HepG2 (cell line): Measurements from ENCODE around the gene FOXK2. TPM values are rescaled to one million over a fixed set of nuclear protein-coding genes. Genes with fewer than 3 reads are reported as not detected.

Experiments
- ATAC-seq: fragments of 200-7000 bp; cut with Tn5 transposase; 3 replicates; pipeline ENCODE4 v1.9.1; 2020; ENCODE audit warnings: mild to moderate bottlenecking, moderate library complexity
- BruUV-seq: library from RNA; stranded (reverse); fragments of 400-500 nt; replicated peaks from 2 replicates; lab custom pipeline; 2021; lab: Mats Ljungman, UMichigan
- CTCF ChIA-PET: fragments of 300-600 bp; formaldehyde crosslinking; extraction: SDS; loops from one replicate; lab custom pipeline; 2021; ENCODE audit warnings: low total read pairs, inconsistent platforms, low intra/inter-chr PET ratio; lab: Yijun Ruan, JAX
- POLR2A ChIA-PET: fragments of 350-600 bp; sonication (Branson Sonifier 250); formaldehyde crosslinking; loops from one replicate; lab custom pipeline; 2020; ENCODE audit warnings: antibody characterized with exemption, inconsistent platforms; lab: Yijun Ruan, JAX
- DNase-seq: peaks from one replicate; pipeline ENCODE4 v3.0.0-alpha.2; 2015; ENCODE audit warnings: low spot score
- FAIRE-seq: peaks from 3 replicates; lab custom pipeline; 2011; peaks lifted over from hg19 to GRCh38; lab: Jason Lieb, UNC
- H2AFZ ChIP-seq: one replicate; pipeline ENCODE4 v1.6.1; 2011; ENCODE audit warnings: low read length, inconsistent platforms
- H3K27ac ChIP-seq: fragments of 300-600 bp; 3 replicates; pipeline ENCODE4 v1.8.0; 2011; ENCODE audit warnings: mixed run types, mild to moderate bottlenecking, mixed read lengths, low read length, inconsistent platforms; ENCODE audit not compliant: insufficient read depth; ENCODE audit errors: extremely low read length
- H3K27me3 ChIP-seq, 2 experiments: fragments of 200-600 bp in 1 of 2; 2 replicates in 1 of 2; 3 replicates in 1 of 2; pipeline versions ENCODE4 v1.6.0 to v1.8.0; 2011; ENCODE audit warnings: low read length in 2 of 2, mild to moderate bottlenecking in 2 of 2, moderate library complexity in 2 of 2, inconsistent platforms in 1 of 2; ENCODE audit not compliant: insufficient read depth in 2 of 2, control insufficient read depth in 1 of 2
- H3K36me3 ChIP-seq, 2 experiments: fragments of 200-600 bp in 1 of 2; replicated peaks in 1 of 2; 2 replicates in 1 of 2; 3 replicates in 1 of 2; pipeline versions ENCODE4 v1.5.1 to v1.8.0; 2011; ENCODE audit warnings: low read length in 2 of 2, inconsistent platforms in 1 of 2; ENCODE audit not compliant: insufficient read depth in 2 of 2, control insufficient read depth in 1 of 2
- H3K4me1 ChIP-seq: 2 replicates; pipeline ENCODE4 v1.5.1; 2012; ENCODE audit warnings: low read length, inconsistent platforms; ENCODE audit not compliant: insufficient read depth
- H3K4me2 ChIP-seq: 2 replicates; pipeline ENCODE4 v1.6.0; 2011; ENCODE audit warnings: low read depth, low read length, inconsistent platforms
- H3K4me3 ChIP-seq, 3 experiments: fragments of 200-600 bp in 1 of 3; sonication (generic), shearing (Covaris generic) in 1 of 3; replicated peaks in 1 of 3; 2 replicates each; pipeline ENCODE4 v1.5.1; 2011 to 2016; ENCODE audit warnings: low read length in 3 of 3, inconsistent platforms in 2 of 3, low read depth in 2 of 3, mild to moderate bottlenecking in 2 of 3, control low read depth in 1 of 3, mixed read lengths in 1 of 3; ENCODE audit not compliant: insufficient read depth in 1 of 3
- H3K79me2 ChIP-seq: one replicate; pipeline ENCODE4 v1.6.1; 2011; ENCODE audit warnings: low read length, inconsistent platforms; ENCODE audit not compliant: insufficient read depth
- H3K9ac ChIP-seq: 2 replicates; pipeline ENCODE4 v1.6.0; 2011; ENCODE audit warnings: mild to moderate bottlenecking, low read depth, low read length, inconsistent platforms; ENCODE audit not compliant: insufficient read depth
- H3K9me3 ChIP-seq: 2 replicates; pipeline ENCODE4 v1.5.1; 2012; ENCODE audit warnings: mild to moderate bottlenecking, low read length
- H4K20me1 ChIP-seq: 2 replicates; pipeline ENCODE4 v1.6.0; 2011; ENCODE audit warnings: inconsistent platforms, mild to moderate bottlenecking, low read length, moderate library complexity; ENCODE audit not compliant: insufficient read depth
- ASH2L ChIP-seq: fragments of 300-600, 200-600 bp; sonication (generic); IDR thresholded peaks from 2 replicates; pipeline ENCODE4 v1.7.0; 2017; ENCODE audit warnings: low read depth, mild to moderate bottlenecking, moderate library complexity, mixed read lengths, low read length; ENCODE audit not compliant: insufficient read length
- FOSL1 ChIP-seq: sonication (generic); formaldehyde crosslinking; IDR thresholded peaks from 2 replicates; pipeline ENCODE4 v1.9.0; 2021; ENCODE audit warnings: missing genetic modification reagents, borderline replicate concordance
- FOXA3 ChIP-seq: IDR thresholded peaks from 2 replicates; pipeline ENCODE4 v1.6.1; 2016; ENCODE audit warnings: missing genetic modification reagents, missing compliant biosample characterization
- MAF1 ChIP-seq: sonication (generic); formaldehyde crosslinking; IDR thresholded peaks from 2 replicates; pipeline ENCODE4 v1.5.0; 2020; ENCODE audit warnings: missing genetic modification reagents, borderline replicate concordance
- MEIS2 ChIP-seq: sonication (generic); formaldehyde crosslinking; IDR thresholded peaks from 2 replicates; pipeline ENCODE4 v1.9.0; 2021; ENCODE audit warnings: mild to moderate bottlenecking, missing genetic modification reagents
- RARA ChIP-seq: IDR thresholded peaks from 2 replicates; pipeline ENCODE4 v1.6.1; 2016; ENCODE audit warnings: missing genetic modification reagents, missing compliant biosample characterization
- RBM22 ChIP-seq: fragments of 200-400 bp; formaldehyde crosslinking; optimal IDR thresholded peaks from 2 replicates; pipeline ENCODE3; 2017; ENCODE audit warnings: mild to moderate bottlenecking, low read length, moderate library complexity
- RFXAP ChIP-seq: sonication (generic); formaldehyde crosslinking; IDR thresholded peaks from 2 replicates; pipeline ENCODE4 v1.4.0; 2020; ENCODE audit warnings: missing genetic modification reagents, borderline replicate concordance
- ZBTB38 ChIP-seq: sonication (generic); formaldehyde crosslinking; IDR thresholded peaks from 2 replicates; pipeline ENCODE4 v1.5.1; 2020; ENCODE audit warnings: mild to moderate bottlenecking, missing genetic modification reagents
- ZNF343 ChIP-seq: sonication (generic); formaldehyde crosslinking; IDR thresholded peaks from 2 replicates; pipeline ENCODE4 v1.4.0; 2020; ENCODE audit warnings: mild to moderate bottlenecking, missing genetic modification reagents
- ZNF784 ChIP-seq: sonication (generic); formaldehyde crosslinking; IDR thresholded peaks from 2 replicates; pipeline ENCODE4 v1.5.1; 2020; ENCODE audit warnings: missing genetic modification reagents, mild to moderate bottlenecking, borderline replicate concordance
- ZNF790 ChIP-seq: sonication (generic); formaldehyde crosslinking; IDR thresholded peaks from 2 replicates; pipeline ENCODE4 v1.8.0; 2022; ENCODE audit warnings: missing genetic modification reagents, mild to moderate bottlenecking, borderline replicate concordance
- WGBS: methylation state at CpG from one replicate; pipeline ENCODE4 v1.1.6; 2017; ENCODE audit warnings: low lambda C conversion rate; 5-methylcytosine and 5-hydroxymethylcytosine counted together
- in situ Hi-C: cut with HindIII; loops from 2 replicates; pipeline ENCODE4 v1.10.0; 2017; ENCODE audit warnings: low pct_unique_long_range_greater_than_20kb; ENCODE audit not compliant: extremely low pct_ligation_motif_present
- intact Hi-C: fragments of 100-400 bp; cut with micrococcal nuclease; formaldehyde crosslinking; loops from one replicate; pipeline ENCODE4 v1.10.0; 2022; ENCODE audit not compliant: unreplicated experiment
- polyA plus RNA-seq, 8 experiments: library from polyadenylated mRNA; depleted of rRNA in 3 of 8; stranded (reverse) in 7 of 8; unstranded in 1 of 8; fragments of >200 nt; fragmentation: Illumina TruSeq in 4 of 8; extraction: Trizol in 4 of 8; gene quantifications; 2 replicates each; pipeline versions ENCODE4 v1.2.1 to v1.2.3, GENCODE V29; 2011 to 2016; ENCODE audit warnings: low read depth in 4 of 8, missing spikeins in 1 of 8, mixed read lengths in 1 of 8; ENCODE audit not compliant: insufficient read depth in 1 of 8
- total RNA-seq, 5 experiments: library from RNA; depleted of rRNA; stranded (reverse); fragments of >200 nt; fragmentation: Illumina TruSeq; extraction: Trizol; gene quantifications; 2 replicates each; pipeline ENCODE4 v1.2.3, GENCODE V29; 2016; ENCODE audit warnings: low read depth in 1 of 5

Gene FOXK2
- total and polyA plus RNA-seq, 2 of the 13 experiments (the other 11 are each of a cell fraction or from before 2014, with no cell fraction given) = 67.1 to 67.2 TPM

- intact Hi-C loops = no loop called here
- Histone ChIP-seq H3K9me3 (no peaks in the 10 kb centered on the region), H3K27ac (no peak overlapping the region), H4K20me1 (peaks cover 95% of the 10 kb centered on the region), H3K9ac (no peak overlapping the region), H3K4me1 (peaks cover 71% of the 10 kb centered on the region), H3K4me3 (no peak overlapping the region), H2AFZ (no peak overlapping the region), H3K36me3 (peaks cover 0 to 6% of the 10 kb centered on the region in 2 experiments; a peak in 1 of 5 replicates), H3K79me2 (peaks cover 96% of the 10 kb centered on the region)
- no TSS peak for BruUV-seq
- DNase-seq (no peak), ATAC-seq (no peak)
- TF ChIP-seq RBM22 = peak; percentile 53
- no peak for TF ChIP-seq MAF1 (CRISPR knock-in tag)
- peak; percentile 68; the same call in 1 of the 2 replicates for TF ChIP-seq ZBTB38
- TF ChIP-seq, all 625 proteins: peak for 2
- 92% methylated on average over 15 of the region's 15 CpGs for WGBS
- POLR2A ChIA-PET = interaction anchor here (1.5 kb wide), 2 partner anchors 27 to 32 kb away, joined by 6 read pairs; no protein-coding TSS in a partner anchor
- H3K4me2 ChIP-seq = no peak overlapping the region
- CTCF ChIA-PET = no interaction called here
- FAIRE-seq = no peak
- in situ Hi-C loops = no loop called here
- no peaks in the 10 kb centered on the region for H3K27me3 ChIP-seq
Observed at GRCh38 chr17:82548681-82549303, 29.3 kb downstream of the FOXK2 start.

GRCh38 chr17:82551779-82552457 lies 32.4 kb downstream of the FOXK2 start:
- 0 out of 2 replicates have a peak overlapping the region, but pooled peaks have one; percentile 24 for H3K9ac ChIP-seq
- H3K79me2 ChIP-seq = peaks cover 90% of the 10 kb centered on the region
- peak overlapping the region; percentile 12 for H3K27ac ChIP-seq
- peaks cover 76% of the 10 kb centered on the region for H3K4me1 ChIP-seq
- peak; percentile 65 for DNase-seq
- in situ Hi-C loops (loop anchor here (10.0 kb wide), 1 partner anchor 197 kb away; the partner anchor contains the start of gene TEX19), intact Hi-C loops (loop anchor here (2.0 to 5.0 kb wide), 4 partner anchors 15 to 200 kb away; partner anchors contain the start of gene FOXK2)
- 69% methylated on average over 13 of the region's 13 CpGs for WGBS
- H3K27me3 ChIP-seq = no peaks in the 10 kb centered on the region
- CTCF ChIA-PET = interaction anchor here (0.6 to 1.6 kb wide), 5 partner anchors 48 to 200 kb away, joined by 3 to 15 read pairs (median 3); no protein-coding TSS in a partner anchor
- POLR2A ChIA-PET = no interaction called here
- ATAC-seq = peak; percentile 79
- H3K4me2 ChIP-seq = peak overlapping the region; percentile 22; the same call in 1 of the 2 replicates
- H4K20me1 ChIP-seq = peaks cover 87% of the 10 kb centered on the region
- no peaks in the 10 kb centered on the region for H3K9me3 ChIP-seq
- FAIRE-seq = peak; percentile 37
- H3K36me3 ChIP-seq = peaks cover 0 to 9% of the 10 kb centered on the region in 2 experiments; a peak in 1 of 5 replicates
- BruUV-seq = no TSS peak
- H2AFZ ChIP-seq = no peak overlapping the region
- no peak overlapping the region for H3K4me3 ChIP-seq
- peak; percentile 65; the same call in 1 of the 2 replicates for TF ChIP-seq ZNF784 (CRISPR knock-in tag)
- TF ChIP-seq ZNF343 = no peak
- TF ChIP-seq FOSL1 (CRISPR knock-in tag) = 0 out of 2 replicates have a peak, but pooled peaks have one; percentile 8
- 0 out of 2 replicates have a peak, but pooled peaks have one; percentile 61 for TF ChIP-seq RFXAP (CRISPR knock-in tag)
- TF ChIP-seq RARA = no peak
- TF ChIP-seq FOXA3 = no peak
- peak; percentile 48; the same call in 1 of the 2 replicates for TF ChIP-seq MEIS2 (CRISPR knock-in tag)
- TF ChIP-seq ASH2L = peak; percentile 22
- TF ChIP-seq ZNF790 (CRISPR knock-in tag) = peak; percentile 80; the same call in 1 of the 2 replicates
